ENCODE data around the gene STARD4. TPM values are rescaled to one million over a fixed set of nuclear protein-coding genes. Genes with fewer than 3 reads are reported as not detected.
A peak's percentile ranks its signal among the peaks of the same experiment; 100 is the strongest.

The STARD4 gene
- total RNA-seq, 3 donors from 2014 or later = 18.8 to 37.5 (median 36.0) TPM

- intact Hi-C loops (cut with DNase I, micrococcal nuclease) = no loop called here
- Histone ChIP-seq H3K36me3 (ENCODE audit: low read depth) (no peaks in the 10 kb centered on the region), H3K9me3 (no peaks in the 10 kb centered on the region), H3K4me3 (no peak overlapping the region), H3K4me1 (ENCODE audit: low read depth) (no peaks in the 10 kb centered on the region)
- DNase-seq (no peak), ATAC-seq (no peak)
- no peak for TF ChIP-seq CTCF (IDR thresholded peaks at IDR 0.05)
Observed at GRCh38 chr5:111537141-111538024, 25.0 kb upstream of the STARD4 start.

GRCh38 chr5:111535879-111536549 lies 23.7 kb upstream of the STARD4 start:
- H3K9me3 ChIP-seq = no peaks in the 10 kb centered on the region
- DNase-seq (no peak), ATAC-seq (no peak)
- intact Hi-C loops (cut with DNase I, micrococcal nuclease) = no loop called here
- no peaks in the 10 kb centered on the region for H3K36me3 ChIP-seq (ENCODE audit: low read depth)
- H3K4me1 ChIP-seq (ENCODE audit: low read depth) = no peaks in the 10 kb centered on the region
- no peak overlapping the region for H3K4me3 ChIP-seq
- no peak for TF ChIP-seq CTCF (IDR thresholded peaks at IDR 0.05)

GRCh38 chr5:111532886-111533582 lies 20.7 kb upstream of the STARD4 start:
- Histone ChIP-seq H3K9me3 (no peaks in the 10 kb centered on the region), H3K4me1 (ENCODE audit: low read depth) (no peaks in the 10 kb centered on the region), H3K4me3 (no peak overlapping the region), H3K36me3 (ENCODE audit: low read depth) (no peaks in the 10 kb centered on the region)
- ATAC-seq (no peak), DNase-seq (no peak)
- TF ChIP-seq CTCF (IDR thresholded peaks at IDR 0.05) = no peak
- intact Hi-C loops (cut with DNase I, micrococcal nuclease) = no loop called here

- no peaks in the 10 kb centered on the region for H3K36me3 ChIP-seq (ENCODE audit: low read depth)
- DNase-seq (peak; percentile 51 to 81 (median 56)), ATAC-seq (peak; percentile 99)
- intact Hi-C loops (cut with DNase I, micrococcal nuclease) = no loop called here
- no peaks in the 10 kb centered on the region for H3K9me3 ChIP-seq
- no peaks in the 10 kb centered on the region for H3K4me1 ChIP-seq (ENCODE audit: low read depth)
- TF ChIP-seq CTCF (IDR thresholded peaks at IDR 0.05) = no peak
- no peak overlapping the region for H3K4me3 ChIP-seq
Observed at GRCh38 chr5:111530298-111530740, 18.0 kb upstream of the STARD4 start.

- TF ChIP-seq CTCF (IDR thresholded peaks at IDR 0.05) = no peak
- H3K4me3 ChIP-seq = no peak overlapping the region
- intact Hi-C loops (cut with DNase I, micrococcal nuclease) = no loop called here
- ATAC-seq = no peak
- no peaks in the 10 kb centered on the region for H3K36me3 ChIP-seq (ENCODE audit: low read depth)
- no peak for DNase-seq
- no peaks in the 10 kb centered on the region for H3K9me3 ChIP-seq
- no peaks in the 10 kb centered on the region for H3K4me1 ChIP-seq (ENCODE audit: low read depth)
Observed at GRCh38 chr5:111528056-111528455, 15.7 kb upstream of the STARD4 start.
